Measurements from ENCODE around the gene UTY.

DNA sequence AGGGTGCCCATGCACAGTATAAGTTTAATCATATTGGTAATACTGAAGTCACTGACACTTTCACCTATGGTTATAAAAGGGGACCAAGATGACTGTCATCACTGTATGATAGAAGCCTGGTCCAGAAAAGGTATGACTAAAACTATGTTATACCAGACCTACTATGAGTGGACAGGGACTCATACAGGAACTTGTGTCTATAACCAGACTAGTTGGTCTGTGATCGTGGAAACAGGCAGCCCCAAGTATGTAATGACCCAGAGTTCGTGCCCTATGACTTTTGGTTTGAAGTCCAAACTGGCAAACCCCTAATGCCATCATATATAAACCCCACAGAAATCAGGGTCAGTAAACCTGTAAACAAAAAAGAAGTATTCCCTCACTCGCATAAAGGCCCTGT lies 134.3 kb downstream of the UTY start:
- TF ChIP-seq POLR2A (IDR thresholded peaks at IDR 0.05; ENCODE audit: low read length), result no peak
- no peak for TF ChIP-seq GATA1 (IDR thresholded peaks at IDR 0.05; ENCODE audit: low read depth, low read length)

Measured in erythroblast (primary cell).